ENCODE measurements around the gene RALGPS1.

The RALGPS1 gene

GRCh38 chr9:126956917-126957686 lies 42.5 kb downstream of the RALGPS1 start:
- DNase-seq = no peak

GRCh38 chr9:126957687-126958053 lies 43.1 kb downstream of the RALGPS1 start:
- no peak for DNase-seq

- no peak for DNase-seq
Observed at GRCh38 chr9:126959336-126959735, 44.8 kb downstream of the RALGPS1 start.

- DNase-seq = no peak
Observed at GRCh38 chr9:126959917-126960316, 45.3 kb downstream of the RALGPS1 start.

DNA sequence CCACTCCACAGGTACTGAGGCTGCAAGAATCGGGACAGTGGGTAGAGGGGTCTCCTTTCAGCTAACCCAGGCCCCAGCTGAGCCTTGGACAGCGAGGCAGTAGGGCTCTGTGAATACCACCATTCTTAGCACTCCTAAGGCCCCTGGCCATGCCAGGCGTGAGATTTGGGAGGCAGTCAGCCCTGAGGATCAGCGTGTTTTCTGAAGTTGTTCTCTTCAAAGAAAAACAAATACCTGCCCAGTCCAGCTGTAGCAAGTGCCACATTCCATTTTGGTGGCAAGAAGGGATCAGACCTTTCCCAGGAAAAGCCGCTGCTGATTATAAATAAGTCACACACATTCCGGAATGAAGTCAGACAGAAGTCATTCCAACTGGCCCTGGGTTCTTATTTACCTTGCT lies 47.8 kb downstream of the RALGPS1 start:
- DNase-seq = no peak

- no peak for DNase-seq
Observed at GRCh38 chr9:126965077-126965476, 50.5 kb downstream of the RALGPS1 start.

GRCh38 chr9:126965541-126966428 lies 51.2 kb downstream of the RALGPS1 start:
- peak; percentile 55 for DNase-seq

DNA sequence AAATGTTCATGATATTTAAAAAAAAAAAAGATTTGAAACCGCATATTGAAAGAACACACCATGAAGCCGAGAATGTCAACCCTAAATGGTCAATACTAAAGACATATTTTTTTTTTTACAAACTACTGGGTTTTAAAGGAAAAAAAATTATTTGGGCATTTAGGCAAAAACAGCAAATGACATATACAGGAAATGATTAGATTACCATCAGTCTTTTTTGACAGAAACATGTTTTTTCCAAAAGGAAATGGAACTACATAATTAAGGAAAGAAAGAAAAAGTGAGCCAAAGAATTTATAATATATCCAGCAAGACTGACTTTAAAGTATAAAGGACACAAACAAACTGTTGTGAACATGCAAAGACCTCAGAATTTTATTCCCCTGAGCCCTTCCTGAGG lies 56.7 kb downstream of the RALGPS1 start:
- no peak for DNase-seq

DNA sequence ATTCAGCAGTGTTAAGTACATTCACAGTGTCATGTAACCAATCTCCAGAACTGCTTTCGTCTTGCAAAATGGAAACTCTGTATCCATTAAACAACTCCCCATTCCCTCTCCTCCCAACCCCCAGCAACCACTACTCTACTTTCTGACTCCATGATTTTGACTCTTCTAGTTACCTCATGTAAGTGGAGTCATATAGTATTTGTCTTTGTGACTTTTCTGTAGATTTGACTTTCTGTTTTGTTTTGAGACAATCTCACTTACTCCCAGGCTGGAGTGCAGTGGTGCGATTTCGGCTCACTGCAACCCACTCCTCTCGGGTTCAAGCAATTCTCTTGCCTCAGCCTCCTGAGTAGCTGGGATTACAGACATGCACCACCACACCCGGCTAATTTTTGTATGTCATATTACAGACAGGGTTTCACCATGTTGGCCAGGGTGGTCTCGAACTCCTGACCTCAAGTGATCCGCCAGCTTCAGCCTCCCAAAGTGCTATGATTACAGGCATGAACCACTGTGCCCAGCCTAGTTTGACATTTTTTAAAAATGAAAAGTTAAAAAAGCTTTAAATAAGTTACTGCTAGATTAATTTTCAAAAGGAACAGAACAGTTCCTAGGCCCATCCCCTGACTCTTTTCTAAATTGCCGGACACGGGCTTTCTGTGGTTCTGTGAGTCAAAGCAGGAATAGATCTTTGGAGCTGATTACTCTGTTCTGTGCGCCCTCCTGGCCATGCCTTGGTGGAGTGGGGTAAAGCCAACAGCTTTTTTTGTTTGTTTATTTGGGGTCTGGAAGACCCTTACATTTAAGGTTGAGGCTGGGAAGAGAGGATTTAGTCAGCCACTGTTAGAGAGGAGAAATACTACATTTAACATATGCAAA lies 59.3 kb downstream of the RALGPS1 start:
- no peak for DNase-seq

- no peak for DNase-seq
Observed at GRCh38 chr9:126974594-126974993, 60.0 kb downstream of the RALGPS1 start.

DNA sequence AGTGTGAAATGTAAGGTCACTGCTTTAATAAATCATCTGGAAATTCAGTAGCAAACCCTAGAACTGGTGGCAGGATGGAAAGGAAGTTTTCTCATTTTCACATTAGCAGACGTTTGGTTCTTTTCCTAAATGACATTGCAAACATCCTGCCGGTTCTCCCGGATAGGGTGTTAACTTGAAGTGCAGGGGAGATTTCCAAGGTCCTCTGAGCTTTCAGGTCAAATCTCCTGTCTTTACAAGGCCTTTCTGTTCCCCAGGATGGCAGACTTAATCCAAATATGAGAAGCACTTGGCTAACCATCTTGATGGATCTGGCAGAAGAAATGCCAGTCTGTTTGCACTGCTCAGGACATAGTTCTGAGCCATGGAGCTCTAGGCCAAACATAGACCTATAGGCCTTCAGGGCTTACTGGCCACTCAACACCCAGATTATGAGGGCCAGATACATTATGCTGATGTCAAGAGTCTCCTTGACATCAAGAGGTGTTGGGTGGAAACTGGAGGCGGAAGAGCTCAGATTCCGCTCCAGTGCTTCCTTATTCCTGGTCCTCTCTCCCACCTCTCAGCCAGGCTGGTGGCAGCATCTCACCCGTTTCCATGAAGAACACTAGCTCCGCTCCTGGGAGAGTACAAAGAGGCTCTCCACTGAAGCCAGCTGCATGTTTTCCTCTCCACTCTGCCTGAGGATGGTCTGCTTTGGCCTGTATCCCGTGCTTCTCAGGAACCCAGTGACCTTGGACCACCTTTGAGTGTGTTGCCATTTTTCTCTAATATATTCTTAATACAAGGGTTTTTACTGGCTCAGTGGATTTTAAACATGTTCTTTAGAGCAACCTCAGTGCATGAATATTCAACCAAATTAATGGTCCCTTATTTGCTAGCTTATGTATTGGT lies 61.0 kb downstream of the RALGPS1 start:
- DNase-seq = no peak

GRCh38 chr9:126979461-126979860 lies 64.9 kb downstream of the RALGPS1 start:
- no peak for DNase-seq

DNA sequence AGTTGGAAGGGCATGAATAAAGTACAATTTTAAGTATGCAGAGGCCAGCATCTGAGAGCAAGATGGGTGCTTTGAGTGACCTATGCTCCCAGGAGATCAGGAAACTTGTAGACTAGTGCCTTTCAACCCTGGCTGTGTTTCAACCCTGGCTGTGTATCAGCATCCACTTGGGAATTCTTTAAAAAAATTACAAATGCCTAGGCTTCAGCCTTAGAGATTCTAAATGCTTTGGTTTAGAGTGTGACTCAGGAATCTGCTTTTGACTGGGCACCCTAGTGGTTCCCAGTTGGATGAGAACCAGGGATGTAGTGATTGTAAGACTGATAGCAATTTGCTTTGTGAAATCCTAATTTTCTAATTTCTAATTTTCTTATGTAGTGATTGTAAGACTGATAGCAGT lies 65.6 kb downstream of the RALGPS1 start:
- DNase-seq = no peak

DNA sequence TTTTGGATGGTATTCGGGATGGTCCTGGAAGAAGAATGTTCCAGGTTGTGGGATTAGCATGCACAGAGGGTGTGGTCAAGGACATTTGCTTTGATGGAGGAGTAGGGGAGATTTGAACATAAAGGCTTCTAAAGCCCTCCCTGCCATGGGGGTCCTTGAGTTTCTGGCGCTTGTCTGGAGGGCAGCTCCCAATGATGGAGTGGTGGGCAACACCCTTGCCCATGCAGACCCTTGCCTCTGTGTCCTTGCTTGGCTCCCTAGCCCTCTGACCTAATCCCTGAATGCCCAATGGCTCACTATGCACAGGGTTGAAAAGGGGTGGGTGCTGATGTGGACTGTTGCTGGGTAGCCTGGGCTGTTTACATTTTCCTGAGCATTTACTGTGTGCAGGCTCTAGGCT lies 66.6 kb downstream of the RALGPS1 start:
- DNase-seq = no peak

DNA sequence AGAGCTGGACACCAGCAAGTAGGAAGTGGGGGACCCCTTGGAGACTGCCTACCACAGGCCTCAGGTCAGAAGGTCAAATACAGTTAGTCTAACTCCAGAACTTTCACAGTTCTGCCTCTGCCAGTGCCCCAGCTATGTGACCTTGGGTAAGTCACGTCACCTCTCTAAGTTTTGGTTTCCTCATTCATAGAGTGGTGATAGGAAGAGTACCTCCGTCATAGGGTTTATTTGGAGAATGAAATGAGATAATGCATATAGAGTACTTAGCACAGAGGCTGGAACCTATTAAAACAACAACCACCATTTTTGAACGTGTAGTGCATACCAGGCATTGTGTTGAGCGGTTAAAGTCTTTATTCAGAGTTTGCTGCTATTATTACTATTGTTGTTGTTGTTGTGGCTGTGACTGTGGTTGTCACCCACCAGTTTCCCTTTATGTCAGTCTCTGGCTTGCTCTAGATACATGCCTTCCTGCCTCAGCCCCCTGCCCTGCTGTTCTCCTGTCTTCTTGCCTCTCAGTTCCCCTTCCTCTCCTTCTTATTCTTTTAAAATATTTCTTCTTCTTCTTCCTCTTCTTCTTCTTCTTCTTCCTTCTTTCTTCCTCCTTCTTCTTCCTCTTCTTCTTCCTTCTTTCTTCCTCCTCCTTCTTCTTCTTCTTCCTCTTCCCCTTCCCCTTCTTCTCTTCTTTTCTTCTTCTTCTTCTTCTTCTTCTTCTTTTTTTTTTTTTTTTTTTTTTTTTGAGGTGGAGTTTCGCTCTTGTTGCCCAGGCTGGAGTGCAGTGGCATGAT lies 67.8 kb downstream of the RALGPS1 start:
- no peak for DNase-seq

DNA sequence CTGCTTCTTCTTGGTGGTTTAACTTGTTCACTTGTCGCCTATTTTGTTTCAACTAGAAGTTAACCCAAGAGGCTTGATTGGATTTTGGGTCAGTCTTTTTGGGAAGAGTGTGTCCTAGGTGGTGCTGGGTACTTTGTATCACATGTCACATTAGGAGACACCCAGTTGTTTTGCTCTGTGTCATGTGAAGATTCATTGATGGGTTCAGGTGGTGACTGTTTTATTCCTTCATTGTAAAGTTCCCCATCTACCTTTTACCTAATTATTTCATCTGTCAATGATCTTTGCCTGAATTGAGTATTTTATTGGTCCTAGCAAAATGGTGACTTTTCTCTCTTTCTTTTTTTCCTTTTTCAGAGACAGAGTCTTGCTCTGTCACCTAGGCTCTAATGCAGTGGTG lies 69.2 kb downstream of the RALGPS1 start:
- no peak for DNase-seq

DNA sequence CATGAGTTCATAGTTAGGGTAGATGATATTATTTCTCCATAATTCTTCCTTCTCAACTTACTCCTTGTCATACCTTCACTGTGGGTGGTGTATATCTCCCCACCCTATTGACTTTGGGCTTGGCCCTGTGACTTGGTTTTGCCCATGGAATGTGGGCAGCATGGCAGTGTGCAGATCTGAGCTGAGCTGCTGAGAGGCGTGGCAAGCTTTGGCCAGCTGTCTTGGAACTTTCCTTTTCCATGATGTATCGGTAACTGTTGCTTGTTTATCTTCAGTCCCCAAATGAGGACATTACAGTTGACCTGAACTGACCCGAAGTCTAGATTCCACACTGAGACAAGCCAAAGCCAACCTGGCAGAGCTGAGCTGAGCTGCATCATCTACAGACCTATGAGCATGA lies 70.4 kb downstream of the RALGPS1 start:
- no peak for DNase-seq

DNA sequence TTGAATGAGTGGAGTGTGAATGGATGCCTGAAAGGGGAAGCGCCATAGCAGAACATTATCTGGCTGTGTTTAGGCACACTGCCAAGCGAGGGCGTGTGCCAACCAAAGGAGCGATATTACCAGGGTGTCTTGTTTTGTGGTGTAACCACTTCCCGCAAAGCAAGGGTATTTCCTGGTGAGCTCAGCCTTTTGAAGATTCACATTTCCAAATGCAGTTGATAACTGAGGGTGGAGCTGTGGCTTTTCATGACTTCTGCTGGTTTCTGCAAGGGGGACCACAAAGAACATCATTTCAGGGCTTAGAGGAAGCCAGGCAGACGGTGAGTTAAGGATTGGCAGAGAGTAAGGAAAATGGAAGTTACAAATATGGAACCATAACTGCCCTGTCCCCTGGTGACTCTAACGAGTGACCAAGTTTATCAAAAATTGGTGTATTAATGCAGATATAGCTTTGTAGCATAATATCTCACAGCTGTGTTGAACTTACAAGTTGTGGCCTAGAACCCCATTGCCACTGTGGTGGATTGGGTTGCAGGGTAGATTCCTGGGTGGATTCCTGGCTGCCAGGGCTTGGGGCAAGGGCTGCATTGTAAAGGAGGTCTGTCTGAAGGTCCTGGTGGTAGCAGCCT lies 71.4 kb downstream of the RALGPS1 start:
- DNase-seq = peak; percentile 84

DNA sequence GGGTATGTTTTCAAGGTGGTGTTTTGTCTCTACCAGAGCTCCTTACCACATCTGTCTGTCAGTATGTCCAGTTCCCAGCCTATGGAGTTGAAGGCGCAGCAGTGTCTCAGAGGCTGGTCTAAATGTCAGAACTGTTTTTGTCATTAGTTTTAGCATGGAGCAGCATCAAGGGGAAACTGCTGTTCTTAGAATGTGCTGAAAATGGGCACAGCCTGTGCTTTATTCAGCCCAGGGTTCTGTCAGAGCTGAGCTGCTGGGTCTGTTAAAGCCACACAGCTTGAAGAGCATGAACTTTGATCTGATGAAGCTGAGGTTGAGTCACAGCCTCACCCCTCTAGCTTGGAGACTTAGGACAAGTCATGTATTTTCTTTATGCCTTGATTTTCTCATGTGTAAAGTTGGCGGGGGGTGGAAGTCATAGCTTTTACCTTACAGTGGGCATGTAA lies 71.9 kb downstream of the RALGPS1 start:
- DNase-seq = peak; percentile 24

DNA sequence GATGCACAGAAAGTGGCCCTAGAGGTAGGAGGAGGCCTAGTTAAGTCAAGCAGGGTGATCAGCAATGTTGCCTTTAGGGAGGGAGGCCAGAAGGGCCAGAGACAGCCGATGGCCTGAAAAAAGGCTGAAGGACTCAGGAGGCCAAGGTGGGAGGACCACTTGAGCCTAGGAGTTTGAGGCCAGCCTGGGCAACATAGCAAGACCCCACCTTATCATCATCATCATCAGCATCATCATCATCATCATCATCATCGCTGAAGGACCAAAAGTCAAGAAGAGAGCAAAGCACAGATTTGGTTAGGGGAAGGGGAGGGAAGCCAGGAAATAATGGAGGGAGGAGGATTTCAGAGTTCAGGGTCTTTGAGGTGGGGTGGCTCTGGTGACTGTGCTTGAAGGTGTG lies 74.3 kb downstream of the RALGPS1 start:
- no peak for DNase-seq
